ENCODE results near the gene PCDHB11.
"Not testable (repeated sequence)": the region's sequence is repeated elsewhere in the genome, so short reads cannot be mapped to it uniquely, and the experiment has no call there.

DNA sequence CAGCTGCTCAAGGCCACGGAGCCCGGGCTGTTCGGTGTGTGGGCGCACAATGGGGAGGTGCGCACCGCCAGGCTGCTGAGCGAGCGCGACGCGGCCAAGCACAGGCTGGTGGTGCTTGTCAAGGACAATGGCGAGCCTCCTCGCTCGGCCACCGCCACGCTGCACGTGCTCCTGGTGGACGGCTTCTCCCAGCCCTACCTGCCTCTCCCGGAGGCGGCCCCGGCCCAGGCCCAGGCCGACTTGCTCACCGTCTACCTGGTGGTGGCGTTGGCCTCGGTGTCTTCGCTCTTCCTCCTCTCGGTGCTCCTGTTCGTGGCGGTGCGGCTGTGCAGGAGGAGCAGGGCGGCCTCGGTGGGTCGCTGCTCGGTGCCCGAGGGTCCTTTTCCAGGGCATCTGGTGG is 10.3 kb upstream of the PCDHB11 start:
- not testable (repeated sequence) for TF ChIP-seq FOXM1 (IDR thresholded peaks at IDR 0.05; ENCODE audit: borderline replicate concordance); LEF1 (IDR thresholded peaks at IDR 0.05; ENCODE audit: borderline replicate concordance); ARNT (IDR thresholded peaks at IDR 0.05); FOXK2 (IDR thresholded peaks at IDR 0.05); NFRKB (IDR thresholded peaks at IDR 0.05); SP1 (IDR thresholded peaks at IDR 0.05)
